ENCODE results near the gene PAK4.

- TF ChIP-seq GATA1 (IDR thresholded peaks at IDR 0.05; ENCODE audit: low read depth, low read length) = no peak
- no peak for TF ChIP-seq POLR2A (IDR thresholded peaks at IDR 0.05; ENCODE audit: low read length)
Observed at GRCh38 chr19:39140594-39140993, 15.0 kb downstream of the PAK4 start.
